HG02642 (cell line): ENCODE data around the gene CTSZ.
A peak's percentile ranks its signal among the peaks of the same experiment; 100 is the strongest.
"Not testable (repeated sequence)": the region's sequence is repeated elsewhere in the genome, so short reads cannot be mapped to it uniquely, and the experiment has no call there.

ENCODE experiments used
- ATAC-seq: cut with Tn5 transposase; IDR thresholded peaks from one replicate; pipeline ENCODE4 v1.9.1; 2021; ENCODE audit warnings: mild to moderate bottlenecking; ENCODE audit not compliant: unreplicated experiment, poor library complexity

CTSZ gene

GRCh38 chr20:59006864-59007664, at the start of gene CTSZ:
TSS of gene CTSZ (minus strand) at chr20:59007254. CDS start at chr20:59007128, 126 bp downstream.
- peak; percentile 33 for ATAC-seq

- no peak for ATAC-seq
Measured at GRCh38 chr20:59055302-59055701, 48.2 kb upstream of the CTSZ start.

DNA sequence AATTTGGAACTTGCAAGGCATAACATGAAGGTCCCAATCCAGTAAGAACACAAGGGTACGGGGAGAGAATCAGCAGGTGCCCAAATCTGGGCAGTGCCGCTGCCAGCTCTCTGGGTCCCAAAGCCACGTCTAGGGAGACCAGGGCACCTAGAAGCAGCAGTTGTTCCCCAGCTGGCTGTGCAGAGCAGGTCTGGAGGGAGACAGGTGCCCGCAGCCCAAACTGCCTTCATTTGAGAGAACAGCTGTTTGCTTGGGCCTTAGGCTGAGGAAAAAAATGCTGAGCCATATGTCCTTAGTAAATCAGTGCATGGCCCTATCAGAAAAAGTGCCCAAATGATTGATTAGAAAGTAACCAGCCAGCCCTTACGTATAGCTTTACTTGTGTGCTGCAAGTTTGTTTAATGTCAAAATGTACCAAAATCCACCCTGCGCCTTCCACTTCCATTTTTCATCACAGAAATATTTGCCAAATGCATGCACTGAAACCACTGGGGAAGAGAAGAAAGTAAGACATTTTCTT, 44.7 kb upstream of the CTSZ start:
- no peak for ATAC-seq

DNA sequence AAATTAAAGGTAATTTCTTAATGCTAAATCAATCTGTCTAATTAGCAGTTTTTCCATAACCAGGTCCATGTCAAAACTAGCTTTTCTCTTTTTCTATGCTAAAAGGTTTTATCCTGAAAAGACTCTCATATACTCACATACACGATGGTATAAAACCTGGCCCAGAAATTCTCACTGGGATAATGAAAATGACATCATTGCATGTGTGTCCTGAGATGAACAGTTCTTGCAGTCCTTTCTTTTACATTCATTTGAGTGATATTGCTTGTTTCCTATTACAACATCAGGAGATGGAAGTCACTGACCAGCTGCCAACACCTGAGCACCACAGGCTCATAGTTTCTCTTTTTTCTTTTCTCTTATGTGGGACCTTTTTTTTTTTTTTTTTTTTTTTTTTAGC, 43.4 kb upstream of the CTSZ start:
- no peak for ATAC-seq

- ATAC-seq = no peak
Measured at GRCh38 chr20:59048681-59049030, 41.6 kb upstream of the CTSZ start.

DNA sequence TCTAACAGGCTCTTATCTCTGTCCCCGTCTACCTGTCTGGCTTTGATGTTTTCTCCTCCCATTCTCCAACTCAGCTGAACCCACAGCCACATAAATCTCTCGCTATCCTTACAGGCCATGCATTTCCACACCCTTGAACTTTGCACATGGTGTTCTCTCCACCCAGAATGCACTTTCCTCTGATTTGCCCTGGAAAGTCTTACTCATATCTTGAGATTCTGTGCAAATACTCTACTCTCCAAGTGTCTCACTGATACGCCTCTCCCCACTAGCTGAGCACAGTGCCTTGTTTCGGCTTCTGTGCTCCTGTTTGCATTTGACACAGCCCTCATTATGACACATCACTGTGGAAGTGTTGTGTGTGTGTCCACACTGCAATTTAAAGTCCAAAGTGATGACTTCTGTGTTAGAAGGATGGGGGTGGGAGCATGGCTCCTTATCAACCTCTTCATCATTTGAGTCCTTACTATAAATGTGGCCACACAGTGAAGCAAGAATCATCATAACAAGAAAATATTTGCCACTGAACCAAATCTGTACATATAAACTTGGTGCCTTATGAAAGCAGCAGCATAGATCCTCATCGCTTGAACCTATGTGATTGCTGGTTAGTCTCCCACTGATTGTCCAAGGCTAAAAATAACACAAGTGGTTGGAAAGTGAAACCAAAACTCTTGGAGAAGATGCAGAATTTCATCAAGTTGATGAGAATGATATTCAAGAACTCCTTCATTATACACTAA, 41.1 kb upstream of the CTSZ start:
- ATAC-seq = no peak

DNA sequence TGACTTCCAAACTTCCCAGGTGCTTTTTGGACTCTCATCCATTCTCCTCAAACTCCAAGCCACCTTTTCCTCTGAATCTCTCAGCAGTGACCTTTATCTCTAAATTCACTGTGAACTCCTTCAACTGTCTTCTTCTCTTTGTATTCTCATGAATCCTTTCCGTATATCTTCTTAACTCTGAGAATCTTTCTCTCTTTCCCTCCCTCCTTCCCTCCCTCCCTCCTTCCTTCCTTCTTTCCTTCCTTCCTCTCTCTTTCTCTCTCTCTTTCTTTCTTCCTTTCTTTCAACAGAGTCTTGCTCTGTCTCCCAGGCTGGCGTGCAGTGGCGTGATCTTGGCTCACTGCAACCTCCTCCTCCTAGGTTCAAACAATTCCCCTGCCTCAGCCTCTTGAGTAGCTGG, 39.8 kb upstream of the CTSZ start:
- no peak for ATAC-seq

DNA sequence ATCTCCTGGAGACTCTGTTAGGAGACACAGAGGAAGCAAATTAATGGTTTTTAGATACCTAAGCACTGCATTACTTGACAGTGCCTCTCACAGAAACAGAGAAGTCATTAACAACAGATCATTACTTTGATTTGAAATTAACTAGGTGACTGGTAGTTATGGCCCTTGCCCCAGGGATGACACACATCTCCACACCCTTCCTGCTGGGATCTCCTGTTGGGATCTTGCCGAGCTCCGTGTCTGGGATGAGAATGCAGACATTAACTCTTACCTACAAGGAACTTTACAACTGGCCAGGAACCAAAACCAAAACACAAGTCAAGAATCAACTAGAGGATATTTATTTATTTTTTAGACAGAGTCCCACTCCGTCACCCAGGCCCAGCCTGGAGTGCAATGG, 37.7 kb upstream of the CTSZ start:
- no peak for ATAC-seq

DNA sequence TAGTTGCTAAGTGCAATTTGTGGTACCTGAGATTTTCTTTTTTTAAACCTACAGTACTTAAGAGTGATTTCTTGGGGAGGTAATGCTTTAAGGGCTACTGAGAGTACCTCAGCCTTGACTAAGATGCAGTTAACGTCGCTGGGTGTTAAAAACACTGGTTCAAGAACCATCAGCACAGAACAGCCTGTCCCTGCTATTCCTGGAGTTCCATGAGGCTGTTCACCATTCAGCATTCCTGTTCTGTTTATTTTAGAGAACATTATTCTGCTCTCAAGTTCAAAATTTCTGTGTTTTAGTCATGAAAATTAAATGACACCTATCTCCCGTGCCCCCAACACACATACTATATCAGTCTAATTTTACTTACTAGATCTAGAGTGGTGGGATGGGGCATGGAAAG, 37.2 kb upstream of the CTSZ start:
- no peak for ATAC-seq

GRCh38 chr20:59043698-59044097, 36.6 kb upstream of the CTSZ start:
- ATAC-seq = no peak

GRCh38 chr20:59042796-59043631, 36.0 kb upstream of the CTSZ start:
- ATAC-seq = peak; percentile 97

GRCh38 chr20:59042151-59042795, 35.2 kb upstream of the CTSZ start, which contains the start of gene PRELID3B:
TSS of gene PRELID3B (minus strand) at chr20:59042786. CDS start at chr20:59042730, 56 bp downstream.
- peak; percentile 34 for ATAC-seq

GRCh38 chr20:59041487-59041886, 34.4 kb upstream of the CTSZ start:
- ATAC-seq = not testable (repeated sequence)

DNA sequence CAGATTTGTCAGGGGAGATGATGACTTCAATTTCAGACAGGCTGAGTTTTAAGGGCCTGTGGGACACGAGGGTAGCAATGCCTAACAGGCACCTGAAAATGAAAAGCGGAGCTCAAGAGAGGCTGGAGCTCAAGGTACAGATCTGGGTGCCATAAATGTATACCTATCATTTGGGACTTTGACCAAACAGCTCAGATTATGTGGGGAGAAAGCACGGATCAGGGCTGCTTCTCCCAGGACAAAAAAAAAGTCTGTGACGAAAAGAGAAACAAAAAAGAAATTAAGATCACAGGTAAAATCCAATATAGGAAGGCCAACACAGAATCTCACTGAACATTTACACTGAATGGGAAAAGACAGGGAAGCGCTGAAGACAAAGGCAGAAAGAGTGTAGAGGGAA, 33.6 kb upstream of the CTSZ start:
- ATAC-seq = no peak

DNA sequence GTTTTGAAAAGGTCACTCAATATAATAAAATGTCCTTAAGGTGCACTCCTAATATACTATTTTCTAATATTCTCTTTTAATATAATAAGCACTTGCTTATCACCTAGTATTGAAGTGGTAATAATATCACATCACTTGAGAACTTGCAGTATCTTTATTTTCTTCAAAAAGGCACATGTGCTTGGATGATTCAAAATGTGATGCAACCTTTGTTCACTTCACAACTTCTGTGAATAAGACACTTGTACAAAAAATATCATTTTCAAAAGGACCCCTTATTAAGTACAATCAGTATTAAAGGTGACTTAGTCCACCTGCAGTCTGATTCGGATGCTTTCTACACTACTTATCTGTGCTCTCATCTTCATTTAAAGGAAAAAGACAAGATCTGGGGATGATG, 32.2 kb upstream of the CTSZ start:
- no peak for ATAC-seq

- ATAC-seq = no peak
Measured at GRCh38 chr20:59037386-59037785, 30.3 kb upstream of the CTSZ start.

DNA sequence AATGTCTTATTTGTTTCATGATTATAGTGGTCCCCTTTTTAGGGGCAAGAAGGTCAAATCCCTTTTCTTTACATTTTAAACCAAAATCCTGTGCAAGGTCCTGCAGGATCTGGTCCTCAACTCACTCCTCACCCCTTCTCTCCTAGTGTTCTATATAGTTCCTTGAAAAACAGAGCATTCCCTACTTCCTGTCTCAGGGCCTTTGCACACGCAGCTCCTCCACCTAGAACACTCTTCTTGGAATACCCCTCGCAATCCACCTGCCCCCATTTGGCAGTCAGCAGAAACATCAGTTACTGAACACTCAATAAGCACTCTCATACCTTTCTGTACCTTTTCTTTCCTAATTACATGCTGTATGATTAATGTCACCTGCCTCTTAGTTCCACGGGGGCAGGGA, 28.3 kb upstream of the CTSZ start:
- no peak for ATAC-seq

- no peak for ATAC-seq
Measured at GRCh38 chr20:59033616-59034165, 26.6 kb upstream of the CTSZ start.

GRCh38 chr20:59033093-59033492, 26.0 kb upstream of the CTSZ start:
- ATAC-seq = no peak

DNA sequence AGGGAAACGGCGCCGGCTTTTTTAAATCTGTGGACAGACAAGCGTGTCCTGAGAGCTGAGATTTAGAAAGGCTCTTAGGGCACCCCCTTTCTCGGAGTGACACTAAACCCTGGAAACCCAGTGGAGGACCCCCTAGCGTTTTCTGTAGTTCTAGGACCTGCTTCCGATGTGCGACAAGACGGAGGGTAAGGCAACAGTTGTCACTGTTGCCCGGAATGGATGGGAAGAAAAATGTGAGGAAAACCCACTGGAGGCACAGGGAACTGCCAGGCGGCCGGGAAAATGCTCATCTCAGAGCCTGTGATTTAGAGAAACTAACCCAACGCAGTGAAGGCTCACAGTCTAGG, 25.6 kb upstream of the CTSZ start:
- no peak for ATAC-seq
